AG08396 (cell line): ENCODE measurements around the gene EMID1.

Experiments
- DNase-seq: peaks from one replicate; pipeline ENCODE4 v3.0.0; 2012; ENCODE audit warnings: low spot score, mixed read lengths

EMID1 gene

GRCh38 chr22:29298641-29299040, 92.9 kb downstream of the EMID1 start:
- no peak for DNase-seq

- DNase-seq, result no peak
Observed at GRCh38 chr22:29299136-29299900, 93.6 kb downstream of the EMID1 start.

- no peak for DNase-seq
Observed at GRCh38 chr22:29300467-29300806, 94.7 kb downstream of the EMID1 start.

- DNase-seq, result no peak
Observed at GRCh38 chr22:29300807-29301601, 95.3 kb downstream of the EMID1 start.

- DNase-seq, result no peak
Observed at GRCh38 chr22:29301716-29302401, 96.2 kb downstream of the EMID1 start.

GRCh38 chr22:29302402-29302680, 96.6 kb downstream of the EMID1 start:
- DNase-seq, result no peak

- no peak for DNase-seq
Observed at GRCh38 chr22:29302681-29303465, 97.2 kb downstream of the EMID1 start.

- DNase-seq, result no peak
Observed at GRCh38 chr22:29305836-29306174, 100.1 kb downstream of the EMID1 start.

- DNase-seq, result peak; percentile 95
Observed at GRCh38 chr22:29306175-29306834, 100.6 kb downstream of the EMID1 start, which contains the start of gene GAS2L1. GAS2L1 (plus strand) TSS chr22:29306650; CDS start chr22:29308106, 1,456 bp downstream.

GRCh38 chr22:29306835-29307595, 101.3 kb downstream of the EMID1 start:
- peak; percentile 91 for DNase-seq

- peak; percentile 36 for DNase-seq
Observed at GRCh38 chr22:29307596-29308147, 102.0 kb downstream of the EMID1 start.

- no peak for DNase-seq
Observed at GRCh38 chr22:29308148-29308790, 102.6 kb downstream of the EMID1 start.

GRCh38 chr22:29308791-29309262, 103.1 kb downstream of the EMID1 start:
- DNase-seq, result peak; percentile 70
